ENCODE results near the gene ATP2B2. TPM values are rescaled to one million over a fixed set of nuclear protein-coding genes. Genes with fewer than 3 reads are reported as not detected.

The ATP2B2 gene
- total RNA-seq, 3 donors from 2014 or later, result 0.05 TPM; not detected in 2

DNA sequence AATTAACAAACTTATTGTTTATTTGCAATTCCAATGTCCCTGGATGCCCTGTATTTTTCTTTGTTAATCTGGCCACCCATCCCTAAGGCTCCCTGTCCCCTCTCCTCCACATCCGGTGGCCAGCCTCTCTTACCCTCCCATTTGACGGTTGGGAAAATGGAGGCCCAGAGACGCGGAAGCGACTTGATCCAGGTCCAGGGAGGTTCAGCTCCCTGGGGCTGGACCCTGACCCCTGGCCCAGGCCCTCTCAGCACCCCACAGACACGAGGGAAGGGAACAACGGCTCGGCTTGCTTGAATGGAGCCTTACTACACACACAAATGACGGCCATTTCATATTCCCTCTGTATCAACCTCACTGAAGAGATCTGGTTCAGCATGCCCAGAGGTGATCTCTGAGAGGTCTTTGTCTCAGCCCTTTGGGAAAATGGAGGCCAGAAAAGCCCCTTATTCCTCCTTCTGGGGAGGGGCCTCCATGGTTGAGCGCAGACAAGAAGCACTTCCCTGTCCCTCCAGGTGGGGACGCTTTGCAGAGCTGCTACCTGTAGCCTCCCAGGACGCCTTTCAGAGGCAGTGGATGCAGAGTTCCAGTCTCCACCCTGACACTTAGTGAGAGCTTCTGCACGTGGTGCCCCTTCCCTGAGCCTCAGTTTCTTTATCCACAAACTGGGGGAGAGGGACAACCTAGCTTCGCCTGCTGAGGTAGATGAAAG, 82.1 kb downstream of the ATP2B2 start:
- ATAC-seq, result no peak

GRCh38 chr3:10421996-10422395, 83.4 kb downstream of the ATP2B2 start:
- Mint-ChIP-seq H3K27me3 (ENCODE audit: low read depth) (peaks cover 4% of the 10 kb centered on the region), H3K36me3 (ENCODE audit: insufficient read depth) (no peaks in the 10 kb centered on the region), H3K9me3 (no peaks in the 10 kb centered on the region), H3K4me3 (no peak overlapping the region), H3K4me1 (ENCODE audit: low read depth) (peaks cover 5% of the 10 kb centered on the region)
- no peak for DNase-seq
- no peak for ATAC-seq

More for the DNA sequence above, 82.1 kb downstream of the ATP2B2 start:
- H3K4me1 Mint-ChIP-seq (ENCODE audit: low read depth), result peaks cover 5% of the 10 kb centered on the region
- no peak for DNase-seq
- no peaks in the 10 kb centered on the region for H3K36me3 Mint-ChIP-seq (ENCODE audit: insufficient read depth)
- no peaks in the 10 kb centered on the region for H3K9me3 Mint-ChIP-seq
- H3K4me3 Mint-ChIP-seq, result no peak overlapping the region
- H3K27me3 Mint-ChIP-seq (ENCODE audit: low read depth), result no peaks in the 10 kb centered on the region

GRCh38 chr3:10420745-10421475, 84.5 kb downstream of the ATP2B2 start:
- DNase-seq (no peak), ATAC-seq (no peak)
- H3K36me3 Mint-ChIP-seq (ENCODE audit: insufficient read depth), result no peaks in the 10 kb centered on the region
- H3K4me3 Mint-ChIP-seq, result no peak overlapping the region
- H3K27me3 Mint-ChIP-seq (ENCODE audit: low read depth), result peaks cover 4% of the 10 kb centered on the region
- H3K4me1 Mint-ChIP-seq (ENCODE audit: low read depth), result peaks cover 5% of the 10 kb centered on the region
- no peaks in the 10 kb centered on the region for H3K9me3 Mint-ChIP-seq

DNA sequence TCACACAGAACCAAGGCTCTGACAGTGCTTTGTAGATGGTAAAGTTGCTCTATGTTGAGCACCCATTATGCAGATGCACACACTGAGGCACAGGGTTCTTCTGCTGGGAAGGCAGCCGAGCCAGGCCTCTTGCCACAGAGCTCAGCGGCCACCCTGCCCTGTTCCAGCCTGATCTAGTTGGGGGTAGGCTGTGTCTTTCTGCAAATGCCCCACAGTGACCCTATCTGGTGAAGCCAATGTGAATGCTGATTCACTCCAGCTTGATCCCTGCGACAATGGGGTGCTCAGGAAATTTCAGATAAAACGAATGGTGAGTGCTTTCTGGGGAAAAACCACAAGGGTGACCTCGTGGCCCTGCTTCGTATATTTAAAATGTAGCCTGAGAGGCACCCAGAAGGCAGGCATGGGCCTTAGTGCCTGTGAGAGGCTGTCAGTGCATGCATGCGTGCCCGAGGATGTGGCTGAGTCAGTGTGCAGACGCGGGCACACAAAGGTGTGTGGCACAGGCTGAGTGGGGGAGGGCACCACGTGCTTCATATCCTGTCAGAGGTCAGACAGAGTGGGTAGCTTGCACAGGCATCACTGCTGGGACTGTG, 85.7 kb downstream of the ATP2B2 start:
- ATAC-seq (peak; percentile 74 to 76), DNase-seq (peak; percentile 38)
- Mint-ChIP-seq H3K36me3 (ENCODE audit: insufficient read depth) (no peaks in the 10 kb centered on the region), H3K4me1 (ENCODE audit: low read depth) (peaks cover 5% of the 10 kb centered on the region), H3K4me3 (no peak overlapping the region), H3K9me3 (no peaks in the 10 kb centered on the region), H3K27me3 (ENCODE audit: low read depth) (peaks cover 4% of the 10 kb centered on the region)

GRCh38 chr3:10417847-10418246, 87.5 kb downstream of the ATP2B2 start:
- peaks cover 4% of the 10 kb centered on the region for H3K27me3 Mint-ChIP-seq (ENCODE audit: low read depth)
- peaks cover 5% of the 10 kb centered on the region for H3K4me1 Mint-ChIP-seq (ENCODE audit: low read depth)
- H3K4me3 Mint-ChIP-seq, result no peak overlapping the region
- DNase-seq (no peak), ATAC-seq (no peak)
- no peaks in the 10 kb centered on the region for H3K36me3 Mint-ChIP-seq (ENCODE audit: insufficient read depth)
- H3K9me3 Mint-ChIP-seq, result no peaks in the 10 kb centered on the region

DNA sequence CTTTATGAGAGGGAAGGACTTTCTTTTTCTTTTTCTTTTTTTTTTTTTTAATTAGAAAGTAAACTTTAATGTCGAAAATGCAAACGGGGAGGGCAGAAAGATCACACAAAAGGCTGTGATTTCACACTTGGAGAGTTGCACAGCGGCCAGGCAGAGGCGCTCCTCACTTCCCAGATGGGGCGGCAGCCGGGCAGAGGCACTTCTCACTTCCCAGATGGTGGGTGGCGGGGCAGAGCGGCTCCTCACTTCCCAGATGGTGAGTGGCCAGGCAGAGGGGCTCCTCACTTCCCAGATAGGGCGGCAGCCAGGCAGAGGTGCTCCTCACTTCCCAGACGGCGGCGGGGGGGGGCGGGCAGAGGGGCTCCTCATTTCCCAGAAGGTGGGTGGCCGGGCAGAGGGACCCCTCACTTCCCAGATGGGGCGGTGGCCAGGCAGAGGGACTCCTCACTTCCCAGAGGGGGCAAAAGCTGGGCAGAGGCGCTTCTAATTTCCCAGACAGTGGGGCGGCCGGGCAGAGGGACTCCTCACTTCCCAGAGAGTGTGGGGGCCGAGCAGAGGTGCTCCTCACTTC, 88.6 kb downstream of the ATP2B2 start:
- Mint-ChIP-seq H3K27me3 (ENCODE audit: low read depth) (peaks cover 4% of the 10 kb centered on the region), H3K4me3 (no peak overlapping the region), H3K36me3 (ENCODE audit: insufficient read depth) (no peaks in the 10 kb centered on the region), H3K9me3 (no peaks in the 10 kb centered on the region), H3K4me1 (ENCODE audit: low read depth) (peaks cover 5% of the 10 kb centered on the region)
- no peak for DNase-seq
- no peak for ATAC-seq

- H3K27me3 Mint-ChIP-seq (ENCODE audit: low read depth), result peaks cover 4% of the 10 kb centered on the region
- DNase-seq, result no peak
Observed at GRCh38 chr3:10413041-10413440, 92.3 kb downstream of the ATP2B2 start.

GRCh38 chr3:10411598-10412332, 93.6 kb downstream of the ATP2B2 start:
- H3K9me3 Mint-ChIP-seq, result no peaks in the 10 kb centered on the region
- H3K4me3 Mint-ChIP-seq, result no peak overlapping the region
- H3K4me1 Mint-ChIP-seq (ENCODE audit: low read depth), result no peaks in the 10 kb centered on the region
- no peak for ATAC-seq
- no peaks in the 10 kb centered on the region for H3K27me3 Mint-ChIP-seq (ENCODE audit: low read depth)
- no peaks in the 10 kb centered on the region for H3K36me3 Mint-ChIP-seq (ENCODE audit: insufficient read depth)
- no peak for DNase-seq

More at GRCh38 chr3:10413041-10413440, 92.3 kb downstream of the ATP2B2 start:
- Mint-ChIP-seq H3K36me3 (ENCODE audit: insufficient read depth) (no peaks in the 10 kb centered on the region), H3K9me3 (no peaks in the 10 kb centered on the region), H3K4me1 (ENCODE audit: low read depth) (no peaks in the 10 kb centered on the region), H3K4me3 (no peak overlapping the region)
- no peak for ATAC-seq

DNA sequence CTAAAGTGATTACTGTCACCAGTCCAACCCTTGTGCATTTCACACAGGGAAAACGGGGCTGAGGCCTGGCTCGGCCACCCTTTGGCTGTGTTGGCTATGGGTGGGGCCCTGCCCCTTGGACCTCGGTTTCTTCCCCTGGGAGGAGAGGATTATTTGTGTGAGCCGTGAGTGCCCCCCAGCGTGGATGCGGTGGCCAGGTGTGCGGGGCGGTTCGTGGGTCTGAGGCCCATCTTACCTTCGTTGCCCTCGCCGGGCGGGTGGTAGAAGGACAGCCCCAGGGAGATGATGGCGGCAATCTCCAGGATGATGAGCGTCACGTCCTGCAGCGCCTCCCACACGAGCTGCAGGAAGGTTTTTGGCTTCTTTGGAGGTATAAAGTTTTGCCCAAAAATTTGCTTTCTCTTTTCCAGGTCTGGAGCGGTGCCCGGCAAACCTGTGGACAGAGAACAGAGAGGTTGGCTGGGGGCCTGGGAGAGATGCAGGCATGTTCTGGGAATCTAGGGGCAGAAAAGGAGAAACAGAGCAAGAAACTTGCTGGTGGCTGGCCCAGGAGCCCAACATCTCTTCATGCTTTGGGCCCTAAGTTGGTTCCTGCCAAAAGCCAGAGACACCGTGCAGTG, 94.9 kb downstream of the ATP2B2 start:
- Mint-ChIP-seq H3K36me3 (ENCODE audit: insufficient read depth) (no peaks in the 10 kb centered on the region), H3K9me3 (no peaks in the 10 kb centered on the region), H3K4me3 (no peak overlapping the region), H3K4me1 (ENCODE audit: low read depth) (no peaks in the 10 kb centered on the region), H3K27me3 (ENCODE audit: low read depth) (no peaks in the 10 kb centered on the region)
- DNase-seq, result no peak
- no peak for ATAC-seq

- DNase-seq (no peak), ATAC-seq (no peak)
- Mint-ChIP-seq H3K27me3 (ENCODE audit: low read depth) (no peaks in the 10 kb centered on the region), H3K36me3 (ENCODE audit: insufficient read depth) (no peaks in the 10 kb centered on the region), H3K9me3 (no peaks in the 10 kb centered on the region), H3K4me3 (no peak overlapping the region), H3K4me1 (ENCODE audit: low read depth) (peaks cover 4% of the 10 kb centered on the region)
Observed at GRCh38 chr3:10408680-10409079, 96.7 kb downstream of the ATP2B2 start.

GRCh38 chr3:10407361-10407760, 98.0 kb downstream of the ATP2B2 start:
- H3K4me1 Mint-ChIP-seq (ENCODE audit: low read depth), result peaks cover 4% of the 10 kb centered on the region
- no peaks in the 10 kb centered on the region for H3K36me3 Mint-ChIP-seq (ENCODE audit: insufficient read depth)
- ATAC-seq, result no peak
- H3K27me3 Mint-ChIP-seq (ENCODE audit: low read depth), result no peaks in the 10 kb centered on the region
- no peak for DNase-seq
- no peaks in the 10 kb centered on the region for H3K9me3 Mint-ChIP-seq
- no peak overlapping the region for H3K4me3 Mint-ChIP-seq

- ATAC-seq (no peak), DNase-seq (no peak)
- Mint-ChIP-seq H3K36me3 (ENCODE audit: insufficient read depth) (no peaks in the 10 kb centered on the region), H3K9me3 (no peaks in the 10 kb centered on the region), H3K4me1 (ENCODE audit: low read depth) (peaks cover 4% of the 10 kb centered on the region), H3K4me3 (no peak overlapping the region), H3K27me3 (ENCODE audit: low read depth) (no peaks in the 10 kb centered on the region)
Observed at GRCh38 chr3:10406414-10406813, 99.0 kb downstream of the ATP2B2 start.

DNA sequence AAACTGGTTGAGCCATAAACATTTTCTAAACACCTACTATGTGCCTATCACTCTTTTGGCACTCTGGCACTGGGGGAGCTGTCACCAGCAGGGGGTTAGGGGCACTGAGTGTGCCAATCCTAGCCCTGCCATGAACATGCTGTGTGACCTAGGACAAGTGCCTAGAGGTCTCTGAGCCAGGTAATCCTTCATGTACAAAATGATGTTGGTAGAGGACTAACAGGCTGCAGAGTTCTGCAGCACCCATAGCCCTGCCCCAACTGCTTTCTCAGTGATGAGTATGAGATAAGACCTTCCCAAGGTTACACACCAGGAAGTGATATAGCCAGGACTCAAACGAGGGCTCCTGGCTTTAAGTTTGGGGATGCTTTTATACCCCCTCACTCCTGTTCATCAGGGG, 99.6 kb downstream of the ATP2B2 start:
- Mint-ChIP-seq H3K4me3 (no peak overlapping the region), H3K9me3 (no peaks in the 10 kb centered on the region), H3K36me3 (ENCODE audit: insufficient read depth) (no peaks in the 10 kb centered on the region), H3K4me1 (ENCODE audit: low read depth) (peaks cover 4% of the 10 kb centered on the region), H3K27me3 (ENCODE audit: low read depth) (no peaks in the 10 kb centered on the region)
- no peak for ATAC-seq
- DNase-seq, result no peak

GRCh38 chr3:10404876-10405275, 100.5 kb downstream of the ATP2B2 start:
- DNase-seq (no peak), ATAC-seq (no peak)
- Mint-ChIP-seq H3K27me3 (ENCODE audit: low read depth) (no peaks in the 10 kb centered on the region), H3K4me3 (no peak overlapping the region), H3K36me3 (ENCODE audit: insufficient read depth) (no peaks in the 10 kb centered on the region), H3K4me1 (ENCODE audit: low read depth) (peaks cover 4% of the 10 kb centered on the region), H3K9me3 (no peaks in the 10 kb centered on the region)

Data from activated T-cell treated with anti-CD3 and anti-CD28 coated beads, Interleukin-2, amount 50 U/mL, for 4 hours (primary cell).